ENCODE results near the gene C5orf24.

The C5orf24 gene

DNA sequence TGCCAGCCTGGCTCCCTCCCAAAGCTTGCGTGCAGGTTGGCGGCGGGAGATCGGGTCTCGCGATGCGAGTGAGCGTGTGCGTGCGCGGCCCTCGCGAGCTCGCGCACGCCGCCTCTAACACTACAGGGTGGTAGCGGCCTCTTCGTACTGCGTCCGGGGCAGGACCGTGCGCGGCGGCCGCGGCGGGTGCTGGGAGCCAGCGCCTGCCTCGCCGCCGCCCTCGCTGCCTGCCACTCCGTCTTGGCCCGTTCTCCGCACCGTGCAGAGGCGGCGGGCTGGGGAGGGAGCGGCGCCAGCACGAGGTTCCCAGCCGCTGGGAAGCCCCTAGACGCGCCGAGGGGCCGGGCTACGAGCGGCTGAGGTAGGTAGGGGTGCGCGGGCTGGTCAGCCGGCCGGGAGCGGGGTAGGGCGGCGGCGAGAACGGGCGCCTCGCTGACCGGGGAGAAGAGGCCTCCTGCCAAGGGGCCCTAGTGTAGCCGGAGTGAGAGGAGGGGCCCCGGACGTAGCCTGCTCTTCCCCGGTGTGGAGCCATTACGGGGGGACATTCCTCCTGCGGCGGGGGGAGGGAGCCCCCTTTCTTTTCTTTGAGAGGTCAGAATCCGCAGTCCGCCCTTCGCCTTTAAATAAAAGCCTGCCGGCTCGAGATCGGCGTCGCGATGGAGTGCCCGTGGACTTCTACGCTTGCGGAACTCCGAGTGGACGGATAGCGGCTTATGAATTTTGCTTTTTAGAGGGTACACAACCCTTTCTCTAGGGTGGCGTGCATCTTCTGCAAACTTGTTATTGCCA is at the start of gene C5orf24 (continued):
- TF ChIP-seq TSHZ1 (tag by site-specific recombination; IDR thresholded peaks at IDR 0.05; ENCODE audit: borderline replicate concordance) (no peak), ZBTB26 (tag by site-specific recombination; optimal IDR thresholded peaks at IDR 0.05) (peak; percentile 99), ZNF76 (tag by site-specific recombination; IDR thresholded peaks at IDR 0.05; ENCODE audit: borderline replicate concordance, low read depth) (peak; percentile 81; the same call in 1 of the 2 replicates), PBX3 (CRISPR knock-in tag; IDR thresholded peaks at IDR 0.05) (peak; percentile 85), ZBTB49 (tag by site-specific recombination; IDR thresholded peaks at IDR 0.05; ENCODE audit: low read depth) (no peak), ZNF639 (tag by site-specific recombination; IDR thresholded peaks at IDR 0.05) (no peak), OVOL3 (tag by site-specific recombination; IDR thresholded peaks at IDR 0.05) (no peak), ZFP3 (tag by site-specific recombination; IDR thresholded peaks at IDR 0.05; ENCODE audit: low read depth) (no peak), MEIS1 (CRISPR knock-in tag; IDR thresholded peaks at IDR 0.05; ENCODE audit: borderline replicate concordance) (no peak), ZBTB48 (tag by site-specific recombination; IDR thresholded peaks at IDR 0.05) (peak; percentile 51; the same call in 1 of the 2 replicates), ZNF600 (tag by site-specific recombination; IDR thresholded peaks at IDR 0.05) (peak; percentile 75; the same call in 1 of the 2 replicates), PRDM1 (tag by site-specific recombination; IDR thresholded peaks at IDR 0.05) (no peak), OSR2 (tag by site-specific recombination; IDR thresholded peaks at IDR 0.05) (no peak), GFI1B (tag by site-specific recombination; IDR thresholded peaks at IDR 0.05) (no peak), ZNF518A (tag by site-specific recombination; conservative IDR thresholded peaks at IDR 0.05; ENCODE audit: low read depth) (no peak), ZNF555 (tag by site-specific recombination; conservative IDR thresholded peaks at IDR 0.05) (no peak), ZNF558 (tag by site-specific recombination; IDR thresholded peaks at IDR 0.05) (no peak), SP2 (tag by site-specific recombination; IDR thresholded peaks at IDR 0.05) (peak; percentile 35), ZNF830 (tag by site-specific recombination; IDR thresholded peaks at IDR 0.05; ENCODE audit: low read depth) (no peak), KLF16 (tag by site-specific recombination; IDR thresholded peaks at IDR 0.05) (0 out of 2 replicates have a peak, but pooled peaks have one; percentile 31), ZNF146 (tag by site-specific recombination; IDR thresholded peaks at IDR 0.05) (peak; percentile 50; the same call in 1 of the 2 replicates), ZBTB6 (tag by site-specific recombination; IDR thresholded peaks at IDR 0.05) (no peak)
